Trophoblast cell (in vitro differentiated cells and primary cell): ENCODE results near the gene DBNDD1.

Source experiments
- DNase-seq, 2 donors: peaks; one replicate each; pipeline ENCODE4 v3.0.0-alpha.2; 2016
- H2AFZ ChIP-seq: 2 replicates; pipeline ENCODE4 v1.6.1; 2013; ENCODE audit warnings: low read length, moderate library complexity, mild to moderate bottlenecking; ENCODE audit not compliant: insufficient read depth, poor library complexity
- H2AK5ac ChIP-seq: 2 replicates; pipeline ENCODE4 v1.6.1; 2013; ENCODE audit warnings: mild to moderate bottlenecking, low read length
- H2BK120ac ChIP-seq: 2 replicates; pipeline ENCODE4 v1.6.1; 2013; ENCODE audit warnings: low read length, mild to moderate bottlenecking, moderate library complexity; ENCODE audit not compliant: insufficient read depth, poor library complexity
- H2BK12ac ChIP-seq: 2 replicates; pipeline ENCODE4 v1.6.1; 2013; ENCODE audit warnings: mild to moderate bottlenecking, low read length, moderate library complexity
- H2BK5ac ChIP-seq: 2 replicates; pipeline ENCODE4 v1.6.1; 2013; ENCODE audit warnings: low read length, low read depth, moderate library complexity, mild to moderate bottlenecking; ENCODE audit not compliant: poor library complexity
- H3K14ac ChIP-seq: 2 replicates; pipeline ENCODE4 v1.6.1; 2013; ENCODE audit warnings: mild to moderate bottlenecking, low read length
- H3K18ac ChIP-seq: 2 replicates; pipeline ENCODE4 v1.6.1; 2013; ENCODE audit warnings: mild to moderate bottlenecking, low read length
- H3K23ac ChIP-seq: 2 replicates; pipeline ENCODE4 v1.6.1; 2013; ENCODE audit warnings: low read length
- H3K27ac ChIP-seq: 2 replicates; pipeline ENCODE4 v1.5.1; 2013; ENCODE audit warnings: low read depth, mild to moderate bottlenecking, inconsistent platforms, low read length, moderate library complexity
- H3K27me3 ChIP-seq: 2 replicates; pipeline ENCODE4 v1.6.1; 2013; ENCODE audit warnings: inconsistent platforms, mild to moderate bottlenecking, low read length, moderate library complexity; ENCODE audit not compliant: insufficient read depth
- H3K36me3 ChIP-seq, 2 experiments: 1 replicate in 1 of 2; 2 replicates in 1 of 2; pipeline ENCODE4 v1.6.1; 2013; ENCODE audit warnings: low read length in 2 of 2, mild to moderate bottlenecking in 2 of 2, moderate library complexity in 1 of 2; ENCODE audit not compliant: insufficient read depth in 2 of 2, control insufficient read depth in 1 of 2
- H3K4ac ChIP-seq: 2 replicates; pipeline ENCODE4 v1.6.1; 2013; ENCODE audit warnings: low read depth, mild to moderate bottlenecking, low read length, moderate library complexity
- H3K4me1 ChIP-seq, 2 experiments: 1 replicate in 1 of 2; 2 replicates in 1 of 2; pipeline ENCODE4 v1.6.1; 2013; ENCODE audit warnings: low read length in 2 of 2, mild to moderate bottlenecking in 2 of 2, moderate library complexity in 1 of 2; ENCODE audit not compliant: insufficient read depth in 2 of 2, control insufficient read depth in 1 of 2
- H3K4me2 ChIP-seq: 2 replicates; pipeline ENCODE4 v1.6.1; 2013; ENCODE audit warnings: inconsistent platforms, mild to moderate bottlenecking, low read length, moderate library complexity
- H3K4me3 ChIP-seq: 2 replicates; pipeline ENCODE4 v1.5.1; 2013; ENCODE audit warnings: mild to moderate bottlenecking, low read depth, low read length, inconsistent platforms
- H3K79me1 ChIP-seq: one replicate; pipeline ENCODE4 v1.6.1; 2013; ENCODE audit warnings: low read length
- H3K79me2 ChIP-seq: 2 replicates; pipeline ENCODE4 v1.6.1; 2013; ENCODE audit warnings: low read length, mild to moderate bottlenecking; ENCODE audit not compliant: control insufficient read depth, insufficient read depth, poor library complexity
- H3K9ac ChIP-seq: 2 replicates; pipeline ENCODE4 v1.6.1; 2013; ENCODE audit warnings: mild to moderate bottlenecking, low read length
- H3K9me3 ChIP-seq: 2 replicates; pipeline ENCODE4 v1.6.1; 2013; ENCODE audit warnings: low read depth, mild to moderate bottlenecking, control low read depth, inconsistent platforms, low read length; ENCODE audit not compliant: insufficient read depth
- H4K12ac ChIP-seq: 2 replicates; pipeline ENCODE4 v1.6.1; 2013; ENCODE audit warnings: low read depth, mild to moderate bottlenecking, low read length, moderate library complexity
- H4K8ac ChIP-seq: 2 replicates; pipeline ENCODE4 v1.6.1; 2013; ENCODE audit warnings: low read depth, mild to moderate bottlenecking, low read length, moderate library complexity
- H4K91ac ChIP-seq: one replicate; pipeline ENCODE4 v1.6.1; 2013; ENCODE audit warnings: low read depth, mild to moderate bottlenecking, low read length, moderate library complexity
- WGBS: extraction: QIAGEN DNeasy Blood & Tissue Kit; methylation state at CpG from one replicate; pipeline ENCODE4 v1.1.7; 2013; ENCODE audit warnings: missing lambda C conversion rate; ENCODE audit not compliant: insufficient read length, insufficient coverage; ENCODE audit errors: extremely low coverage; 5-methylcytosine and 5-hydroxymethylcytosine counted together

DBNDD1 gene

DNA sequence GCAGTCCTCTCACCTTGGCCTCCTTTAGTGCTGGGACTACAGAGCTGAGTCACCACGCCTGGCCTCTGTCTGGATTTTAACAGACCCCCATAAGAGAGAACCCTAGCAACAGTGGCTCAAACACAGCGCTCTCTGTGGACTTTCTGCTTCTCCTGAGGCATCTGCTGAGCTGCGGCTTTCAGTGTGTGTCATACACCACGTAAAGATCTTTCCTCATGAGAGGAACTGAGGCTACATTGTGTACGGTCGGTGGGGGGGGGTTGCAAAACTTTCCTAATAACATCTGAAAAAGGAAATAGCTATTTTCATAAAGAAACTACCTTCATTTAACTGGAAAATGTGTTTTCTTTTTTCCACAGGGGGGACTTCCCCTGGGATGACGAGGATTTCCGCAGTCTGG, 37.8 kb downstream of the DBNDD1 start:
- no CpG with 5 or more reads among the region's 8 CpGs for WGBS
- no peaks in the 10 kb centered on the region for H3K79me1 ChIP-seq
- H3K36me3 ChIP-seq, result peaks cover 61 to 66% of the 10 kb centered on the region in 2 experiments

DNA sequence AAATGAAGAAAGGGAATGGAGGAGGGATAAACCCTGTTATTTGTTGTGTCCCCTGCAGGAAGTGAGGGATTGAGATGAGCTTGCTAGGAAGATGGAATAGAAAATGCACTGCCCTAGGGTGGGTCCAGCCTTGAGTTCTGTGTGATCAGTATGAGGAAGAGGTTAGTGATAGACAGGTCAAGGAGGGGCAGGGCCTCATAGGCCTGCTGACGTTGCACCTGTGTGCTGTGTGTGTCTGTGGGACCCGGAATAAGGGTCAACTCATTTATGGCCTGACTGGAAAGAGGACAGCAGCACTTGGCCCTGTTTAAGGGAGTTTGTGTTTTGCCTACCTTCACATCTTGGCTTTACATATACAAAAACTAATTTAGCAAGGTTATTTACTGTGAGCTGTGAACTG, 44.4 kb downstream of the DBNDD1 start:
- Histone ChIP-seq H3K27me3 (no peaks in the 10 kb centered on the region), H3K4ac (peak overlapping the region; percentile 24), H3K4me3 (no peak overlapping the region), H4K8ac (no peak overlapping the region), H2BK12ac (no peak overlapping the region), H2BK120ac (no peak overlapping the region), H3K79me2 (peaks cover 13% of the 10 kb centered on the region), H3K18ac (no peak overlapping the region), H4K91ac (no peak overlapping the region), H3K4me2 (no peak overlapping the region), H3K36me3 (peaks cover 15 to 20% of the 10 kb centered on the region in 2 experiments), H3K4me1 (peaks cover 9% of the 10 kb centered on the region in 2 experiments), H3K79me1 (peaks cover 12% of the 10 kb centered on the region), H3K14ac (no peak overlapping the region), H2BK5ac (no peak overlapping the region), H2AK5ac (no peak overlapping the region), H3K23ac (no peak overlapping the region), H3K9ac (no peak overlapping the region), H3K9me3 (peaks cover 7% of the 10 kb centered on the region), H2AFZ (no peak overlapping the region), H3K27ac (no peak overlapping the region), H4K12ac (no peak overlapping the region)
- no CpG with 5 or more reads among the region's 2 CpGs for WGBS
- DNase-seq, result no peak

More for the DNA sequence above, 37.8 kb downstream of the DBNDD1 start:
- no peak overlapping the region for H4K8ac ChIP-seq
- no peak overlapping the region for H2AFZ ChIP-seq
- H3K9ac ChIP-seq, result no peak overlapping the region
- H3K4ac ChIP-seq, result no peak overlapping the region
- no peak overlapping the region for H2BK12ac ChIP-seq
- H3K4me2 ChIP-seq, result no peak overlapping the region
- no peak overlapping the region for H4K91ac ChIP-seq
- H3K9me3 ChIP-seq, result peaks cover 5% of the 10 kb centered on the region
- no peak overlapping the region for H2BK5ac ChIP-seq
- no peak overlapping the region for H3K14ac ChIP-seq
- H3K79me2 ChIP-seq, result no peaks in the 10 kb centered on the region
- no peaks in the 10 kb centered on the region for H3K27me3 ChIP-seq
- no peak overlapping the region for H3K4me3 ChIP-seq
- no peak for DNase-seq
- no peaks in the 10 kb centered on the region for H3K4me1 ChIP-seq
- H3K18ac ChIP-seq, result no peak overlapping the region
- no peak overlapping the region for H4K12ac ChIP-seq
- H2AK5ac ChIP-seq, result no peak overlapping the region
- no peak overlapping the region for H3K23ac ChIP-seq
- H3K27ac ChIP-seq, result no peak overlapping the region
- H2BK120ac ChIP-seq, result no peak overlapping the region

DNA sequence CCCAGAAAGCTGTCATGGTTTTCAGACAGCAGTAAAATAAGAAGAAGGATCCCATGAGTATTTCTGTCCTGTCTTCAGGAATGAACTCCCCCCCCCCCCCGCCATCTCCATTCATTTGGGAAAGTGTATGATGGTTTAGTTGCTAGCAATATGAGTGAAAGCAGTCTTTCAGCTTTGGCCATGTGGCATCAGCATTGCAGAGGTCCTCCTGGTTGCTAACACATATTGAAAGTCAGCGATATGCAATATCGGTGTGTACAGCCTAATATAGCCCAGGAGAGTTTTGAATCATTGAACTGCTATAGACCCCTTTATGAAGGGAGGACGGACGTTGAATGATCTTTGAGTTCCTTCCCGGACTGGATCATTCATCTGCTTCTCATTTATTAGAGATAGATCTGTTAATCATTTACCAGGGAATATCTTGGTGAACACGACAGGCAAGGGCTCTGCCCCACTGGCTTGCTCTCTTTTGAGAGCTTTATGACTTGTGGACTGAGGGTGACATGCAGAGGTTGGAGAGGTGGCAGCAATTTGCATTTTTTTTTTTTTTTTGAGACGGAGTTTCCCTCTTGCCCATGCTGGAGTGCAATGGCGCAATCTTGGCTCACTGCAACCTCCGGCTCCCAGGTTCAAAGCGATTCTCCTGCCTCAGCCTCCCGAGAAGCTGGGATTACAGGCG, 45.5 kb downstream of the DBNDD1 start:
- Histone ChIP-seq H3K9ac (no peak overlapping the region), H2BK120ac (no peak overlapping the region), H3K23ac (no peak overlapping the region), H3K4ac (peak overlapping the region; percentile 51), H4K12ac (no peak overlapping the region), H2BK5ac (no peak overlapping the region), H2AK5ac (no peak overlapping the region), H4K8ac (no peak overlapping the region), H3K9me3 (peaks cover 7% of the 10 kb centered on the region), H3K27me3 (no peaks in the 10 kb centered on the region), H3K79me1 (peaks cover 12% of the 10 kb centered on the region), H4K91ac (no peak overlapping the region), H3K4me3 (no peak overlapping the region), H3K27ac (no peak overlapping the region), H3K14ac (no peak overlapping the region), H3K4me2 (peak overlapping the region; percentile 61), H2AFZ (no peak overlapping the region), H3K36me3 (peaks cover 14% of the 10 kb centered on the region in 2 experiments), H2BK12ac (no peak overlapping the region), H3K79me2 (peaks cover 13% of the 10 kb centered on the region), H3K4me1 (peaks cover 9% of the 10 kb centered on the region in 2 experiments), H3K18ac (no peak overlapping the region)
- no peak for DNase-seq
- no CpG with 5 or more reads among the region's 13 CpGs for whole genome bisulfite sequencing

DNA sequence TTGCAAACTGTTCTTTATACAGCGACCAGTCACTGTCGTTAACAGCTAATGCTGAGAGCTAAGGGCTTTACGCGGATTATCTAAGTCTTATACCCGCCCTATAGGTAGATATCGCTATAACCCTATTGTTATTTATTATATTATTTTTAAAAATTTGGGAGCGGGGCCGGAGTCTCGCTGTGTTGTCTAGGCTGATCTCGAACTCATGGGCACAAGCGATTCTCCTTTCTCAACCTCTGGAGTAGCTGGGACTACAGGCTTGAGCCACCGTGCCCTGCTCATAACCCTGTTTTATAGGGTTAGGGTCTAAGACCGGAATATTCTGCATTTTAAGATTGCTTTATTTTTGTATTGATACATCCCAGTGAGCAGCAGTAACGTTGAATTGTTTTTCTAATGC, 46.0 kb downstream of the DBNDD1 start:
- peaks cover 12% of the 10 kb centered on the region for H3K79me1 ChIP-seq
- H4K8ac ChIP-seq, result peak overlapping the region; percentile 100
- peak overlapping the region; percentile 99 for H4K91ac ChIP-seq
- H3K23ac ChIP-seq, result no peak overlapping the region
- peaks cover 13% of the 10 kb centered on the region for H3K79me2 ChIP-seq
- H3K14ac ChIP-seq, result peak overlapping the region; percentile 84
- WGBS, result no CpG with 5 or more reads among the region's 14 CpGs
- no peak overlapping the region for H2BK12ac ChIP-seq
- peak overlapping the region; percentile 97 for H3K9ac ChIP-seq
- H3K18ac ChIP-seq, result peak overlapping the region; percentile 91
- H2BK5ac ChIP-seq, result no peak overlapping the region
- H2AFZ ChIP-seq, result peak overlapping the region; percentile 98
- H2BK120ac ChIP-seq, result no peak overlapping the region
- peaks cover 11% of the 10 kb centered on the region in 2 experiments for H3K36me3 ChIP-seq
- H4K12ac ChIP-seq, result peak overlapping the region; percentile 100
- peak overlapping the region; percentile 71 for H2AK5ac ChIP-seq
- peak overlapping the region; percentile 83 for H3K4ac ChIP-seq
- DNase-seq, result no peak
- peak overlapping the region; percentile 61 for H3K4me2 ChIP-seq
- H3K27ac ChIP-seq, result no peak overlapping the region
- H3K9me3 ChIP-seq, result peaks cover 7% of the 10 kb centered on the region
- peaks cover 9% of the 10 kb centered on the region in 2 experiments for H3K4me1 ChIP-seq
- H3K4me3 ChIP-seq, result peak overlapping the region; percentile 97
- no peaks in the 10 kb centered on the region for H3K27me3 ChIP-seq
